Lung (tissue), 12 donors: ENCODE results near the gene PRKCH. TPM values are rescaled to one million over a fixed set of nuclear protein-coding genes. Genes with fewer than 3 reads are reported as not detected.

Experiments used
- ATAC-seq: fragments of 200-7000 bp; cut with Tn5 transposase; one replicate; pipeline ENCODE4 v1.9.1; 2020; ENCODE audit warnings: moderate number of reproducible peaks; ENCODE audit not compliant: insufficient read depth, low FRiP score
- DNase-seq, 3 donors: peaks; one replicate each; pipeline ENCODE4 v3.0.0-alpha.2; 2013 to 2017
- H3K27ac ChIP-seq, 2 donors: one replicate each; pipeline ENCODE4 v1.5.1; 2013; ENCODE audit warnings: mild to moderate bottlenecking in 2 of 2, moderate library complexity in 2 of 2, control low read depth in 1 of 2, inconsistent platforms in 1 of 2, low read depth in 1 of 2, low read length in 1 of 2
- H3K27me3 ChIP-seq, 3 donors: one replicate each; pipeline ENCODE4 v1.5.1; 2013; ENCODE audit warnings: low read length in 2 of 3; ENCODE audit not compliant: control insufficient read depth in 3 of 3, insufficient read depth in 3 of 3
- H3K36me3 ChIP-seq, 4 donors: one replicate each; pipeline ENCODE4 v1.5.1; 2013; ENCODE audit warnings: low read length in 4 of 4, mild to moderate bottlenecking in 1 of 4, moderate library complexity in 1 of 4; ENCODE audit not compliant: control insufficient read depth in 4 of 4, insufficient read depth in 4 of 4
- H3K4me1 ChIP-seq, 5 donors: one replicate each; pipeline ENCODE4 v1.5.1; 2013; ENCODE audit warnings: low read length in 5 of 5, mild to moderate bottlenecking in 2 of 5, moderate library complexity in 1 of 5; ENCODE audit not compliant: control insufficient read depth in 5 of 5, insufficient read depth in 5 of 5
- H3K4me3 ChIP-seq: one replicate; pipeline ENCODE4 v1.5.1; 2013; ENCODE audit warnings: mild to moderate bottlenecking, control low read depth, moderate library complexity
- H3K9ac ChIP-seq, 2 donors: one replicate each; pipeline ENCODE4 v1.5.1; 2013; ENCODE audit warnings: low read length in 2 of 2, control low read depth in 1 of 2; ENCODE audit not compliant: insufficient read depth in 1 of 2
- H3K9me3 ChIP-seq, 4 donors: one replicate each; pipeline ENCODE4 v1.5.1; 2013; ENCODE audit warnings: low read length in 3 of 4, mild to moderate bottlenecking in 1 of 4, moderate library complexity in 1 of 4; ENCODE audit not compliant: control insufficient read depth in 4 of 4, insufficient read depth in 3 of 4
- CTCF ChIP-seq: IDR thresholded peaks from 2 replicates; pipeline ENCODE4 v1.5.1; 2012; ENCODE audit warnings: mild to moderate bottlenecking; ENCODE audit errors: control extremely low read depth, extremely low read depth
- WGBS, 2 donors: extraction: QIAGEN DNeasy Blood & Tissue Kit; methylation state at CpG; one replicate each; pipeline ENCODE4 v1.1.7; 2013; 5-methylcytosine and 5-hydroxymethylcytosine counted together
- polyA plus RNA-seq, 2 donors: library from polyadenylated mRNA; stranded (reverse); fragments of 200-250 nt; gene quantifications; one replicate each; pipeline ENCODE4 v1.2.1, GENCODE V29; 2013
- total RNA-seq, 2 donors: library from RNA; depleted of rRNA in 1 of 2; stranded (reverse); fragments of >200 nt in 1 of 2; gene quantifications; one replicate each; pipeline ENCODE4 v1.2.1, GENCODE V29; 2014 to 2021
- donor health status: control.
- donor health status: control.
- donor health status: Bipolar disorder and iron deficiency.
- donor health status: healthy.
- donor health status: DM: yes; HTN: yes; CAD: no.

The PRKCH gene
- total and polyA plus RNA-seq, 4 donors: 12.9 to 126 (median 51.4) TPM

- no peaks in the 10 kb centered on the region for H3K9me3 ChIP-seq
- H3K27me3 ChIP-seq: peaks cover 0 to 26% (median 19%) of the 10 kb centered on the region in 3 donors
- no peaks in the 10 kb centered on the region for H3K36me3 ChIP-seq
- ATAC-seq (peak; percentile 7), DNase-seq (peak; percentile 18 to 56 (median 29))
- 24 to 43% methylated on average over 23 to 29 of the region's 29 CpGs for WGBS, 2 donors
- H3K4me1 ChIP-seq: peaks cover 0 to 7% (median 0%) of the 10 kb centered on the region in 5 donors
- peak overlapping the region; percentile 89 to 93 for H3K27ac ChIP-seq
- H3K9ac ChIP-seq: no peak overlapping the region
- peak overlapping the region; percentile 99 for H3K4me3 ChIP-seq
- TF ChIP-seq CTCF: no peak
Measured at GRCh38 chr14:61320806-61321384, 484 bp upstream of the PRKCH start.

GRCh38 chr14:61322011-61322798 lies 826 bp downstream of the PRKCH start:
- peak; percentile 27 to 48 (median 39) for DNase-seq
- 1 to 2% methylated on average over 61 to 63 of the region's 63 CpGs for WGBS, 2 donors

GRCh38 chr14:61322799-61323290 lies 1.5 kb downstream of the PRKCH start:
- ATAC-seq: peak; percentile 36
- H3K4me1 ChIP-seq: peaks cover 0 to 7% (median 0%) of the 10 kb centered on the region in 5 donors
- H3K9me3 ChIP-seq: no peaks in the 10 kb centered on the region
- peak overlapping the region; percentile 99 for H3K4me3 ChIP-seq
- 2 to 3% methylated on average over 13 of the region's 13 CpGs for WGBS, 2 donors
- peak overlapping the region; percentile 89 to 93 for H3K27ac ChIP-seq
- no peaks in the 10 kb centered on the region for H3K36me3 ChIP-seq
- H3K9ac ChIP-seq: peak overlapping the region in 1 of 2 donors; percentile 30
- peaks cover 0 to 24% (median 19%) of the 10 kb centered on the region in 3 donors for H3K27me3 ChIP-seq
- DNase-seq: no peak
- no peak for TF ChIP-seq CTCF

More at GRCh38 chr14:61322011-61322798, 826 bp downstream of the PRKCH start:
- TF ChIP-seq CTCF: no peak
- peak overlapping the region; percentile 99 for H3K4me3 ChIP-seq
- peak; percentile 44 for ATAC-seq
- H3K4me1 ChIP-seq: peaks cover 0 to 7% (median 0%) of the 10 kb centered on the region in 5 donors
- H3K36me3 ChIP-seq: no peaks in the 10 kb centered on the region
- H3K9ac ChIP-seq: peak overlapping the region; percentile 24 to 30
- peak overlapping the region; percentile 89 to 93 for H3K27ac ChIP-seq
- no peaks in the 10 kb centered on the region for H3K9me3 ChIP-seq
- H3K27me3 ChIP-seq: peaks cover 0 to 24% (median 19%) of the 10 kb centered on the region in 3 donors
